HG02678 (cell line): ENCODE data around the gene GHRH.

Experiments
- ATAC-seq: cut with Tn5 transposase; IDR thresholded peaks from one replicate; pipeline ENCODE4 v1.9.1; 2021; ENCODE audit warnings: mild to moderate bottlenecking, moderate library complexity; ENCODE audit not compliant: unreplicated experiment

Gene GHRH

GRCh38 chr20:37291724-37292126 is 30.1 kb upstream of the GHRH start:
- no peak for ATAC-seq

GRCh38 chr20:37290158-37290810 is 28.7 kb upstream of the GHRH start:
- no peak for ATAC-seq

- no peak for ATAC-seq
Observed at GRCh38 chr20:37288091-37288490, 26.5 kb upstream of the GHRH start.

- no peak for ATAC-seq
Observed at GRCh38 chr20:37285664-37286374, 24.2 kb upstream of the GHRH start.

GRCh38 chr20:37284691-37285161 is 23.1 kb upstream of the GHRH start:
- ATAC-seq: no peak

GRCh38 chr20:37283530-37284195 is 22.0 kb upstream of the GHRH start:
- no peak for ATAC-seq

- no peak for ATAC-seq
Observed at GRCh38 chr20:37282556-37282955, 20.9 kb upstream of the GHRH start.

GRCh38 chr20:37280403-37280802 is 18.8 kb upstream of the GHRH start:
- ATAC-seq: no peak

- no peak for ATAC-seq
Observed at GRCh38 chr20:37279820-37280219, 18.2 kb upstream of the GHRH start.

- ATAC-seq: no peak
Observed at GRCh38 chr20:37278966-37279590, 17.5 kb upstream of the GHRH start.

- peak; percentile 73 for ATAC-seq
Observed at GRCh38 chr20:37277253-37277593, 15.6 kb upstream of the GHRH start.

GRCh38 chr20:37276494-37277252 is 15.1 kb upstream of the GHRH start:
- ATAC-seq: peak; percentile 47

- ATAC-seq: no peak
Observed at GRCh38 chr20:37274851-37275524, 13.4 kb upstream of the GHRH start.

- no peak for ATAC-seq
Observed at GRCh38 chr20:37273988-37274387, 12.4 kb upstream of the GHRH start.

- ATAC-seq: no peak
Observed at GRCh38 chr20:37271421-37271768, 9.8 kb upstream of the GHRH start.

- peak; percentile 53 for ATAC-seq
Observed at GRCh38 chr20:37270576-37271420, 9.2 kb upstream of the GHRH start.

- no peak for ATAC-seq
Observed at GRCh38 chr20:37267667-37268313, 6.2 kb upstream of the GHRH start.

- ATAC-seq: no peak
Observed at GRCh38 chr20:37266940-37267666, 5.5 kb upstream of the GHRH start.
